RWPE1 (cell line): ENCODE measurements around the gene USP47.

Source experiments
- CTCF ChIA-PET: fragments of 350-600 bp; sonication (Branson Sonifier 250); formaldehyde crosslinking; extraction: SDS; loops from one replicate; lab custom pipeline; 2021; lab: Yijun Ruan, JAX
- POLR2A ChIA-PET: fragments of 400-600 bp; formaldehyde crosslinking; extraction: SDS; loops from one replicate; lab custom pipeline; 2020; ENCODE audit warnings: antibody characterized with exemption; ENCODE audit not compliant: low non-redundant PET; lab: Yijun Ruan, JAX
- DNase-seq: peaks from one replicate; pipeline ENCODE4 v3.0.0; 2012; ENCODE audit warnings: low spot score
- H3K27ac ChIP-seq: fragments of 450-650 bp; 2 replicates; pipeline ENCODE4 v1.5.1; 2017
- CTCF ChIP-seq: fragments of 450-650 bp; conservative IDR thresholded peaks from 2 replicates; pipeline ENCODE4 v1.5.1; 2017; ENCODE audit warnings: low read depth, mild to moderate bottlenecking

USP47 gene

DNA sequence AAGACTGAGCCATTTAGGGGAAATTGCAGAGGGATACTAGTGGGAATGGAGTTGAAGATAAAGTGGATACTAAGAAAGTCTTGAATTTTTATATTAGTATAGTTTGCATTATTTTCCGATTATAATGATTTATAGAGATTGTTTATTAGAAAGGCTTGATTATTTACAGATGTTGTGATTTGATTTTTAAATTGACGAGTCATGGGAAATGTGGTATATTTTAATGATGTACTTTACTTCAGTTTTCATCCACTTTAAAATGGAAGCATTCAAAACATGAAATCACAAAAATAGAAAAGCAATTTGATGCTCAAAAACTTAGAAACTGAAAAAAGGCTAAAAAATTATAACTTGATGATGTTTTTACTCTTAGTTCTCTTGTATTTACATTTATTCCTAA lies 21.2 kb downstream of the USP47 start:
- CTCF ChIA-PET = no interaction called here
- no peak for DNase-seq
- no peak for TF ChIP-seq CTCF
- POLR2A ChIA-PET = no interaction called here
- no peak overlapping the region for H3K27ac ChIP-seq

GRCh38 chr11:11864332-11864731 lies 22.6 kb downstream of the USP47 start:
- ChIA-PET POLR2A (no interaction called here), CTCF (interaction anchor here (0.6 kb wide), 1 partner anchor 763 kb away, joined by 3 read pairs; no protein-coding TSS in a partner anchor)
- no peak overlapping the region for H3K27ac ChIP-seq
- no peak for DNase-seq
- TF ChIP-seq CTCF = no peak

- CTCF ChIA-PET = interaction anchor here (0.6 kb wide), 1 partner anchor 764 kb away, joined by 3 read pairs; no protein-coding TSS in a partner anchor
Observed at GRCh38 chr11:11864803-11865202, 23.0 kb downstream of the USP47 start.

GRCh38 chr11:11865449-11865848 lies 23.7 kb downstream of the USP47 start:
- TF ChIP-seq CTCF = no peak
- ChIA-PET POLR2A (no interaction called here), CTCF (interaction anchor here (1.2 kb wide), 1 partner anchor 9 kb away, joined by 3 read pairs; no protein-coding TSS in a partner anchor)
- DNase-seq = no peak
- no peak overlapping the region for H3K27ac ChIP-seq

More at GRCh38 chr11:11864803-11865202, 23.0 kb downstream of the USP47 start:
- no peak for TF ChIP-seq CTCF
- DNase-seq = no peak
- H3K27ac ChIP-seq = no peak overlapping the region
- POLR2A ChIA-PET = no interaction called here

GRCh38 chr11:11866203-11866602 lies 24.4 kb downstream of the USP47 start:
- H3K27ac ChIP-seq = no peak overlapping the region
- ChIA-PET CTCF (interaction anchor here (1.2 kb wide), 1 partner anchor 10 kb away, joined by 3 read pairs; no protein-coding TSS in a partner anchor), POLR2A (no interaction called here)
- TF ChIP-seq CTCF = no peak
- no peak for DNase-seq

GRCh38 chr11:11867720-11868119 lies 25.9 kb downstream of the USP47 start:
- DNase-seq = no peak
- no peak overlapping the region for H3K27ac ChIP-seq
- no peak for TF ChIP-seq CTCF
- ChIA-PET POLR2A (no interaction called here), CTCF (interaction anchor here (0.7 kb wide), 1 partner anchor 10 kb away, joined by 3 read pairs; no protein-coding TSS in a partner anchor)
